G401.6 (cell line): ENCODE results near the gene BIRC3.

Source experiments
- FAIRE-seq: peaks from 2 replicates; lab custom pipeline; 2012; peaks lifted over from hg19 to GRCh38; lab: Jason Lieb, UNC

The BIRC3 gene

DNA sequence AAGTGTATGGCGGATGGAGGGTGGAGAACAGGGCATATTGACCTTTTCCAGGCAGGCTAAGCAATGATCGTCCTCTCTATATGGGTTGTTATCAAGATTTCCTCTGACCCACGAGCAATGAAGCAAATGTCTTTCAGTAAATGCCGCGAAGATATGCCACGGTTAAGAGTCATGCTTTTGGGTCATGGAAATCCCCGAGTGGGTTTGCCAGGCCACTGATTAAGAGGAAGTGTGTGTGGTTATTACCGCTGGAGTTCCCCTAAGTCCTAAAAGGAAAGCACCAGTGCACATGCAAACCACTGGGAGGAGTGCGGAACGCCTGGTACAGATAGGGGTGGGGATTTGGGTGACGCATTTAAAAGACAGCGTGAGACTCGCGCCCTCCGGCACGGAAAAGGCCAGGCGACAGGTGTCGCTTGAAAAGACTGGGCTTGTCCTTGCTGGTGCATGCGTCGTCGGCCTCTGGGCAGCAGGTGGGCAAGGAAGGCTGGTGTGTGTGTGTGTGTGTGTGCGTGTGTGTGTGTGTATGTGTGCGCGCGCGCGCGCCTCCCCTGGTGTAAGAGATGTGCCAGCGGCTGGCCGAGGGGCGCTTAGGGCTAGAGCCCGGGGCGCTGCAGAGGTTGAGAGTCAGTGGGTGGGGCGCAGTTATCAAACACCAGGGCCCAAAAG is at the start of gene BIRC3:
BIRC3 (plus strand) TSS at position 386 of the 669 bp plus-strand sequence. CDS start 7,026 bp downstream, outside the sequence.
- FAIRE-seq: no peak

DNA sequence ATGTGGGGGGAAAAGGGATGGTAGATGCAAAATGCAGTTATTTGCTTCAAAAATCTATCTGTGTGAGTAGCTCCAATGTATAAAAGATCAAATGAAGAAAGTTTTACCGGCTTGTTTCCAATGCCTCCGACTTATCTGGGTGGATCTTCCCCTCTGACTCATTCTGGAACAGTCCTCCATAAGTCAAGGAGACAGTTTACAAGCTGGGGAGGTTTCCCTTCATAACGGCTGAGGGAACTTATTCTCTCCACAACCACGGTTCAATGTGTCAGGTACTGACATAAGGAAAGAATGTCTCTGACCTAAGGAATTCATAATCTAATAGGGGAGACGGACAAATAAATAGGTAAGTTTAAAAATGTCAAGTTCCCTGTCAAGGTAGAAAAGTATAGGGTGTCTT is 49.7 kb upstream of the BIRC3 start:
- FAIRE-seq: no peak

DNA sequence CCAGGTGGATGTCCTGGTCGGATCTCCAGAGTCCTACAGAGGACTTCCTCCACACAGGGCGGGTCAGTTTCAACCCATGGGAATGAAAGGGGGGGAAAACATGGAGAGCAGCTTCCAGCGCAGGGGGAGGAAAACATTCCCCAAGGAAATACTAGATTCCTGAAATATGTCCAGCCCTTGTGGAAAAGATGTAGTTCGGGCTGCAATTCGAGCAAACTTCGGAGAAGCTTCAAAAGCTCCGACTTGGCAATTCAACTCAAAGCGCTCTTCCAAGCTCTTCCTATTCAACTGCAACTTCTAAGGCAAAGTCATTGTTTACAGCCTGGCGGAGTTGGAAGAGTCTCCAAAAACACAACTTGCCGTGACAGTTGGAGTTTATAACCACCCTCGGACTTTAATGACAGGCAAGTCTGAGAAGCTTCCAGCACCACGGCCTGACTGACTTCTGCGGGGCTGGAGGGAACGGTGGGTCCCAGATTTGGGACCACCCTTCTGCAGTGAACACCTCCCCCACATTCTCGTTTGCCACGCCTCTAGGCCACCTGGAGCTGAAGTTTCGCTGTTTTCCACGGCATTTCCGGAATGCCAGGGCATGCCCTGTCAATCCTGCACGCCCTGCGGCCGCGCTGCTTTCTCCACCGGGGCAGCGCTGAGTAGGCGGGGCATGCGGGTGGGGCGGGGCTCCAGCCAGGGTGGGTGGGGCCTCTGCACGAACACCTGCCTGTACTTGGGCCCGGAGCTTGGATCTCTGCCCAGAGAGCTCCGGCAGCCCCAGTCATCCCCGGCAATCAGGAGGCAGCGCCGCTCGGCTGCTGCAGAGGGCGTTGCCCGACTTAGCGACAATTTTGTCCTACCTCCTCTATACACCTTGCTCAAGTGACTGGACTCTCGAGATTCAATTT is 49.0 kb upstream of the BIRC3 start:
- no peak for FAIRE-seq

DNA sequence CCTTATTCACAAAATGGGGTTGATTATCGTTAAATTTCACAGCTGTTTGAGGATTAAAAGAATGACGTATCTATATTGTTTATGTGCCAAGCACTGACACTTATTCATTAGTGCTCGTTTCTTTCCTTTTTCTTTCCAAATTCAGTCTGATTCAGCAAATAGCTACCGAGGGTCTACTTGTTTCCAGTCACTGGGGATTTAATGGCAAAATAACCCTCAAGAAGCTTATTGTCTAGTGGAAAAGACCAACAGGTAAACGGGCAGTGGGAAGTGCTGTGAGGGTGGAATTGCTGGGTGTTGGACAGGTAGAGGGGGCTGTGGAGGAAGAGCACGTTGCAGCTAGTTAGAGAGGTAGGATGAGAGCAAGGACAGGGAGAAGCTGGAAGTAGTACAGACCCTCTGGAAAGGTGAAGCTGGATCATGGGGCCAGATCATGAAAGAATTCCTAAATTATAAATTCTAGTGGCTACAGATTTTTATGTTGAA is 48.3 kb upstream of the BIRC3 start:
- no peak for FAIRE-seq

DNA sequence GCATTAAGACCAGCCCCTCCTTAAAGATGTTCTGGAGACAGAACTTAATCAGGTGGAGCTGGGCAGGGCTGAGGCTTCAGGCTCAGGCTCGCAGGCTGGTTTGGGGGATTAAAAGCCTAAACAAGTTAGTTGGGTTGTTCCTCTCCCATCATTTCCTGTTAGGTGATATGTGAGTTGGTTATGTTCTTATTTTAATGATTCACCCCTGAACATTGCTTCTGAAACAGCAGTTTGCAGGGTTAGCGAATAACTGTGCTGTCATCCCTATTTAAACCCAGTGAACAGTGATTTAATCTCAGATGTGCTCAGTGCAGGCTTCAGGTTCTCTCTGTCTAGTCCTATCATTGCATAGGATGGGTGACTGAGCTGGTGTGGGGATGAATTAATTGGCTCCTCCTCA is 47.4 kb upstream of the BIRC3 start:
- no peak for FAIRE-seq

DNA sequence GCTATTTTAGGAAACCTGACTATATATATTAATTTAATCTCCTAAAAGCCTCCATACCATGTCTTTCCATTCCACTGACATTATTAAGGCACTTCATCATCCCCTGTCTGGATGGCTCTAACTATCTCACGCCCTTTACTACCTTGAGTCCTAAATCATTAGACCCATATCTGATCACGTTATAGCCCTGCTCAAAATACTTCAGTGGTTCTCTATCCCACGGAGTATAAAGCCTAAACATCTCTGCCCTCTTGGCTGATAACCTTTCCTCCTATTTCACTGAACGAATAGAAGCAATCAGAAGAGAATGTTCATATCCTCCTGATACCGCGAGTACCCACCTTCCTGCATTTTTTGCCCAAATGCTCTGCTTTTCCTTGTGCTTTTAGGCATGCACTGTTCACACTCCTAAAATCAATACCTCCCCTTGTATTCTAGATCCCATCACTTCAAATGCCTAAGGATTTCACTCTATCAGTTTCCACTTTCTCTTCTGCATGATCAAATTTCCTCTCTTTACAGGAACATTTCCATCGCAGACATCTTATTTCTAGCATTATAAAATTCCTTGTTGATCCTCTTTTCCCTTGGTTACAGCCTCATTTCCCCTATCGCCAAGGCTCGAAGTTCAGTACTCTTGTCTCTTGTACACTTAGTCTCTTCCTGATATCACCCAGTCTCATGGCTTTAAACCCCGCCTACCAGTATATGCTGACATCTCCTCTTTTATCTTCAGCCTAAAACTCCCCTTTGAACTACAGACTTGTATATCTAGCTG is 45.0 kb upstream of the BIRC3 start:
- FAIRE-seq: no peak

DNA sequence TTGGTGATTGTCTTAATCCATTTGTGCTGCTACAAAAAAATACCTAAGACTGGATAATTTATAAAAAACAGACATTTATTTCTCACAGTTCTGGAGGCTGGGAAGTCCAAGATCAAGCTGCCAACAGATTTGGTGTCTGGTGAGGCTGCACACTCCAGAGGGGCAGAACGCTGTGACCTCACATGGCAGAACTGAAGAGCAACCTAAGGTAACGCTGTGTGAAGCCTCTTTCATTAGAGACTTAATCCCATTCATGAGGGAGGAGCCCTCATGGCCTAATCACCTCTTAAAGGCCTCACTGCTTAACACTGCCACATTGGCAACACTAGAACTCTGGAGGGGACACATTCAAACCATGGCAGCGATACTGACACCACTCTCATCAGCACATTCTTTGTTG is 42.7 kb upstream of the BIRC3 start:
- FAIRE-seq: no peak

GRCh38 chr11:102276362-102276761 is 40.9 kb upstream of the BIRC3 start:
- FAIRE-seq: no peak

DNA sequence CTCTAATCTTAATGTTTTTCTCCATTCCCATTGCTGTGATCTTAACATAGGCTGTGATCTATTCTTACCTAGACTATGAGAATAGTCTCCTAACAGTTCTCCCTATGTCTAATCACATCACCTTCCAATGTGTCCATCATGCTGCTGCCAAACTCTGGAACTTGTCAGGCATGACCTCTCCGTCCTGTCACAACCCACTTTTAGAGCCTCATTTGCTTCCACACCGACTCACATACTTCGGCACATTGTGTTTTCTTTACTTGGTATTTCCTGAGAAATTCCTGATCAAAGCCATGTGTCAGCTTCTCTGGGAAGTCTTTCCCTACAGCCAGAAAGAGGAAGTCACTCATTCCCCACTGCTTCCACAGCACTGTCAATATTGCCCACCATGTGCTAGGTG is 40.5 kb upstream of the BIRC3 start:
- no peak for FAIRE-seq

DNA sequence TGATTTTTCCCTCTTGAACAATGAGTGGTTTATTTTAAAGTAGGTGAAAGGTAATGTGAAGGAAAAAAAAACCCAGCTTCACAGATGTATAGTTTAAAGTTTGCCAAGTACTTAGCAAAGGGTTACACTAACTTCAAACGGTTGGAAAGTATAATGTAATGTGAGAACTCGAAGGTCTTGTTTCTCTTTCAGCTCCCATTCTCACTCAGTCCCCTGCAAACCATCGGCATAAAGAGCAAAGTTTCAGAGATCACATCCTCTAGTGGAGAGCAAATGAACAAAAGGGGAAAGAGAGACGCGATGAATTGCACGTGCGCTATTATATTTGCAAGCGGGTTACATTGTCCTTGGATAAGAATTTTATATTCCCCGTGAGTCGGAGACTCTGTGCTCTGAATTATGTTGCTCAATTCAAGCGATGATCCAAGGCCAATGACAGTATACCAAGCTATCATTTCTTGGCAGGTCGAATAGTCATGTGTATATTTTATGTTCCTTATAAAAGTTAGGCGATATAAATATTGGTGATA is 37.6 kb upstream of the BIRC3 start:
- FAIRE-seq: no peak

DNA sequence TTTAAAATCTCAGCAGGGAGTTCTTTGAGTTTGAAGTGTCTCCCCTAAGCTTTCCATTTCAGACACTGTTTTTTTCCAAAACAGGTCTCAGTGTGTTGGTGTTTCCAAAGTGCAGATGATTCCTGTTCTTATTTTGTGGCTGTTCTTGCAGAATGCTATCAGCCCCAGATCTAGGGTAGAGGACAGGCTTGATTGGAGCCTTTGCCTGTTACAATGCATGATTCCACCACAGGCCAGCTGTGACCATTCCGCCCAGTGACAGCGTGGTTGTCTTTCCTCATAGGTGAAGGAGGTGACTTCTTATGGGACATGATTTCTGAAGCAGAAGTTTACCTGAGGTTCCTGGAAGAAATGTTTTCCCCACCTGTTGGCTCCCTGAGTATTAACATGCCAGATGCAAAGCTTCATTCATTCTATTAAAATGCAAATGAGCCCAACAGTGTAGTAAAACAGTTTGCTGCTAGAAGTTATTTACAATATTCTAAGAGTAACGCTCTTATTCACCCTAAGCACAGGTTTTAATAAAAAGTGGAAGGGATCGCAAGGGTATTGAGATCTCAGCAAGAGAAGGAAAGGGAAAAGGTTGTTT is 36.9 kb upstream of the BIRC3 start:
- FAIRE-seq: no peak

DNA sequence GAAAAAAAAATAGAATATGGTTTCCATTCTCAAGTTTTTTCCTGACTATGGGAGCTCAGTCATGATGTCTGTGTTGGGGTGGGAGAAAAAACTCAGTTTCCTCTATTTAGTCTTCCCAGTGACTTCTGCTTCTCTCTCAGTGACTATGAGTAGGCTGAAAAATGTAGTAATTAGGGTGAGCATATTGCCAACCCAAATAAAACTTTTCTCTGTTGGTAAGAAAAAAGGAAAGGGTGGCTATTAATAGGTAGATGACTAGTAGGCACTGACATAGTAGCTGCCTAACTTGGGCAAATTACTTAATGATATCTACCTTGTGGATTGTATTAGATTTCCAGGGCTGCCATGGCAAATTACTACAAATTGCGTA is 34.2 kb upstream of the BIRC3 start:
- no peak for FAIRE-seq

GRCh38 chr11:102284008-102284407 is 33.3 kb upstream of the BIRC3 start:
- FAIRE-seq: no peak

DNA sequence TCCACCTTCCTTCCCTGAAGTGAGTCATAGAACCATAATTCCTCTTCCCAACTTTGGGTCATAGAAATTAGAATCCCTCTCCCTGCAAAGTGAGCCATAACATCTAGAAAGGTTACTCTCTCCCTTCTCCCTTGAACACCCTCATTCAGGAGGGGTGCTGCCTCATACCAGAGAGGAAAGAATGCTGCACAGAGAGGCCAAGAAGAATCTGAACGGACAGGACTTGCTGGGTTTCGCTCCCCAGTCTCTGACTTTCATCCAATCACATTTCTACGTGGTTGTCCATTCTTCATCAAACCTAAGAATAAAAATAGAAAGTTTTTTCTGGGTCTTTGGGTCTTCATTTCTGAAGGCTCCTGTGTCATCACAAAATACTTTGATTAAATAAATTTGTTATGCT is 31.0 kb upstream of the BIRC3 start:
- FAIRE-seq: no peak

GRCh38 chr11:102287964-102288724 is 29.1 kb upstream of the BIRC3 start:
- FAIRE-seq: peak; percentile 69

GRCh38 chr11:102288725-102289083 is 28.6 kb upstream of the BIRC3 start:
- FAIRE-seq: no peak

DNA sequence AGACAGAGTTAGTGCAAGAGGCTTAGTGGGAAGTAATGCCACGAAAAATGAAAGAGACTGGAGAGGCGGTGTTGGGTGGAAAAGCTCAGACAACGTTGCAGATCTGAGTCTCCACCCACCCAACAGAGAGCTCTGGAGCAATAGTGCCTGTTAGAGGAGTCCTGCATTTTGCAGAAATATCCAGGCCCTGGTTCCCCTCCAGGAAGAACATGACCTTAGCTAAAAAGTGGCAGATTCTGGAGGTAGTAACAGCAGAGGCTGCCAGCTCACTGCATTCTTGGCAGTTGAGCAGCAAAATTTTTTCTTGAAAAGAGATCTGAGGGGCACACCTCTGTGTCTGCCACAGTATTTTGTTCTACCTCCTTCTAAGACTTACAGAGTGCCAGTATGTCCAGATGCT is 27.7 kb upstream of the BIRC3 start:
- FAIRE-seq: no peak

- no peak for FAIRE-seq
Measured at GRCh38 chr11:102291831-102292230, 25.5 kb upstream of the BIRC3 start.

DNA sequence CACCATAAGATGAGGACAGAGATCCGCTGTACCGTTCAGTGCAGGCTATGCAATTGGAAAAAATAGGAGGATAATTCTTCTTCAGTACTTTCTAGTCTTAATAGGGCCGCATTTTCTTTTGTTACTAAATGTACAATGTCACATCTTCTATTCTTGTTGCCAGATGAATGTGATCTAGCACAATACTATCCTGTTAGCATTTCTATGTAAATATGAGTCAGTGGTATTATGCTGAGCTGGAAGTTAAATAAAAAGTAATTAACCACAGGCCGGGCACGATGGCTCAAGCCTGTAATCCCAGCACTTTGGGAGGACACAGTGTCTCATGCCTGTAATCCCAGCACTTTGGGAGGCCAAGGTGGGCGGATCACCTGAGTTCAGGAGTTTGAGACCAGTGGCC is 24.4 kb upstream of the BIRC3 start:
- FAIRE-seq: no peak

DNA sequence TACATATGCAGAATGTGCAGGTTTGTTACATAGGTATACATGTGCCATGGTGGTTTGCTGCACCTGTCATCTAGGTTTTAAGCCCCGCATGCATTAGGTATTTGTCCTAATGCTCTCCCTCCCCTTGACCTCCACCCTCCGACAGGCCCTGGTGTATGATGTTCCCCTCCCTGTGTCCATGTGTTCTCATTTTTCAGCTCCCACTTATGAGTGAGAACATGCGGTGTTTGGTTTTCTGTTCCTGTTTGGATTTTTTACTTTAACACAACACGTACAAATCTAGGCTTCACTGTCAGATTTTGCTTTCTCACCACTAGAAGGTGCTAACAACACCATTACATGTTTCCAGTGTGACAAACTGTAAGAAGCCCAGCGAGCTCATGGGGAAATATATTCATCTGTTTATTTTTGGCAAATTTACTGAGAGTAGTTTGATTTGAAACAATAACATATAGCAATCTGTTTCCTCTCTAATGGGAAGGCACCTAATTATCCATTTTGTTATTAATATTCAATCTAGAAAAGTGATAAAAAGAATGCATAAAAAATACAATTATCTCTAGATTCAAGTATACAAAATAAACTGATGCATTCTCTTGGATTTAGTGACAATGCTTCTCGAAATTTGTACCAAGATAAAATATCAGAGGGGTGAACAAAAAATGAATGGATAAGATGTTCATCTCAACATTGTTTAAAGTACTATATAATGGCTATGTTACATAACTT is 23.2 kb upstream of the BIRC3 start:
- FAIRE-seq: peak; percentile 72

DNA sequence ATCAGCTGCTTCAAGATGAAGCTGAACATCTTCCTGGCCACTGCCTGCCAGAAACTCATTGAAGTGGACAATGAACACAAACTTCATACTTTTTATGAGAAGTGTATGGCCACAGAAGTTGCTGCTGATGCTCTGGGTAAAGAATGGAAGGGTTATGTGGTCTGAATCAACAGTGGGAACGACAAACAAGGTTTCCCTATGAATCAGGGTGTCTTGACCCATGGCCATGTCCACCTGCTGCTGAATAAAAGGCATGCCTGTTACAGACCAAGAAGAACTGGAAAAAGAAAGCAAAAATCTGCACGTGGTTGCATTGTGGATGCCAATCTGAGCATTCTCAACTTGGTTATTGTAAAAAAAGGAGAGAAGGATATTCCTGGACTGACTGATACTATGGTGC is 22.2 kb upstream of the BIRC3 start:
- FAIRE-seq: no peak
